Right renal pelvis (tissue), 4 donors: ENCODE results near the gene SLC12A8. TPM values are rescaled to one million over a fixed set of nuclear protein-coding genes. Genes with fewer than 3 reads are reported as not detected.

Experiments
- DNase-seq, 4 donors: peaks; one replicate each; pipeline ENCODE4 v3.0.0-alpha.2; 2013; ENCODE audit warnings: low read depth in 4 of 4, low spot score in 3 of 4, missing footprints in 1 of 4
- polyA plus RNA-seq, 4 donors: library from polyadenylated mRNA; unstranded; fragments of 120-200 nt; gene quantifications; one replicate each; pipeline ENCODE4 v1.2.1, GENCODE V29; 2013; ENCODE audit not compliant: insufficient read length in 4 of 4

Gene SLC12A8
- polyA plus RNA-seq, 4 donors = 5.6 to 6.9 (median 6.1) TPM

- no peak for DNase-seq
These were observed 51.8 kb downstream of the SLC12A8 start for GRCh38 chr3:125160606-125161371.

- no peak for DNase-seq
These were observed 55.4 kb downstream of the SLC12A8 start for GRCh38 chr3:125157183-125157582.

DNA sequence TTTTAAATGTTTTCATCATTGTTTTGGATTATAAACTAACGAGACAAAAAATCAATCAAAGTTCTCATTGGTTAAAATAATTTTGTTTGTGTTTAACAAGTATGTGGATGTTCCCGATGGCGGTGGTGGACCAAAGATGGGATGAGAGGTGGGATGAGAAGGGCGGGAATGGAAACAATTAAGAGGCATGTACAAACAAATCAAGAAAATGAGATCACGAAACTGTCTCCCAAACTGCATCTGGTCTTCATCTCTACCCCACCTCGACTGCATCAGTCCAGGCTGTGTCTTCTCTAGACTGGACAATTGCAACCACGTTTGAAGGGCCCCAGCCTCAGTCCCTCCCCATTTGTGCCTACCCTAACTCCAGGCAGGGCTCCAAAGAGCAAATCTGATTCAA lies 56.1 kb downstream of the SLC12A8 start:
- no peak for DNase-seq

GRCh38 chr3:125154800-125155269 lies 57.7 kb downstream of the SLC12A8 start:
- DNase-seq = no peak

DNA sequence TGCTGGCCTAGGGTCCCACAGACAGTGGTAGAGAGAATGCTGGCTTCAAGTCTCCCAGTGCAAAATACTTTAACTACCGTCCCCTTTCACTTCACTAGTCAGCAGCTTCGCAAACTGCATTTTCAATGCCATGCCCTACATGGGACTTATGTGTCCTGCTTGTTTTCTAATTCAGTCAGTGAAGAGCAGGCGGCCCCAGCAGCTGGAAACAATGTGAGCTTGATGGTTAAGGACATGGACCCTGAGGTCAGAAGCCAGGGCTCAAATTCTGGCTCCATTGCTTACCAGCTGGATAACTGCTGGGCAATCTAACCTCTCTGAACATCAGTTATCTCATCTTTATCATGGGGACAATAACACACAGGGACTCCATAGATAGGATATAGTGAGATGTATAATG lies 58.4 kb downstream of the SLC12A8 start:
- DNase-seq = no peak

- no peak for DNase-seq
These were observed 59.6 kb downstream of the SLC12A8 start for GRCh38 chr3:125152951-125153350.

- DNase-seq = no peak
These were observed 60.6 kb downstream of the SLC12A8 start for GRCh38 chr3:125151916-125152315.

- DNase-seq = no peak
These were observed 61.1 kb downstream of the SLC12A8 start for GRCh38 chr3:125151442-125151817.

DNA sequence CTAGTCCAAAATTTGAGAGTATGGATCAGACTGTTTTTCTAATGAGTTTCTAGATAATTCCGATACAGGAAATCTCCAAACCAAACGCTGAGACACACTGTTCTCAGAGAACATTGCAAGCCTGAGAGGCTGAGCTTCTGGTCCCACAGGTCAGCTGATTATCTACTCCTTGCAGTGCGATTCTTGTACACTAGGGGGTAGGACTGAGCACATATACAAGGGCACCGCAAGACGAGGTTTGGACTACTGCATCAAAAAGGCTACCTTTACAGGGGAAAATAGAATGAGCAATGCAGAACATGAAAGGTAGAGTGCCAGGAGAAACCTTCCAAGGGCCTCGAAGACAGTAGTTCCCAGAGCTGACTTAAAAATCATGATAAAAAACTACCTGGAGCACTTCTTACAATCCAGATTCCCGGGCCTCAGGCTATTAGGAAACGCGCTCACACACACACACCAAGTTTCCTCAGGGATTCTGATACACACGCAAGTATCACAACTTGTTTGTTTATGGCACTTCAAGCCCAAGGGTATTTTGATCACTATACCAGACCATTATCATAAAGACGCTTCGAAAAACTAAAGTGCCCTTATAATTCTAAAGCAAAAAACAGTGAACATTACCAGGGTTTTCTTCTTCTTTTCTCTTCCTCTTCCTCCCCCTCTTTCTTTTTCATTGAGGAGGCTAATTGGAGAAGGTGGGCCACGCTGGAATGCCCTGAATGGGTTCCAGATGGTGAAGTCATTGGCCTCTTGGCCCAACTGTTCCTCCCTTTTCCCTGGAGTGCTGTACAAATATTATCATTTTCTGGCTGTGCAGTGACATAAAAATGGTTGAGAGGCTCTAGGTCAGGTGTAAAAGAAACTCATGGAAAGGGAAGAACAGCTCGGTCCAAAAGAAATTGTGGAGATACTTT lies 61.8 kb downstream of the SLC12A8 start:
- no peak for DNase-seq

GRCh38 chr3:125149462-125149861 lies 63.1 kb downstream of the SLC12A8 start:
- no peak for DNase-seq

GRCh38 chr3:125148836-125149235 lies 63.7 kb downstream of the SLC12A8 start:
- DNase-seq = no peak

GRCh38 chr3:125148016-125148812 lies 64.3 kb downstream of the SLC12A8 start:
- no peak for DNase-seq

DNA sequence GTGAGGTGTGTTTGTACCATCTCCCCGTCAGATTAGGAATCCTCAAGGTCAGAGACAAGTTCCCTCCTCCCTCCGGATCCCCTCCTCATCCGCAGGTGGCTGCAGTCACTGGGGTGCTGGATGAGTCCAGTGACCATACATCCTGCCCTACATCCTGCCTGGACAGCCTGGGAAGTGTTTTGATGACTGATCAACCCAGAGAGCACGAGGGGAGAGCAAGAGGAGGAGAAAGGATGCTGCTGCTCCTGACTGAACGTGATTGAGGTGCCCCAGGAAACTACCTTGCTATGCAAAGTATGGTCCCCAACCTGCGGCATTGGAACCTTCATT lies 65.1 kb downstream of the SLC12A8 start:
- no peak for DNase-seq

GRCh38 chr3:125146626-125147490 lies 65.7 kb downstream of the SLC12A8 start:
- DNase-seq = no peak

DNA sequence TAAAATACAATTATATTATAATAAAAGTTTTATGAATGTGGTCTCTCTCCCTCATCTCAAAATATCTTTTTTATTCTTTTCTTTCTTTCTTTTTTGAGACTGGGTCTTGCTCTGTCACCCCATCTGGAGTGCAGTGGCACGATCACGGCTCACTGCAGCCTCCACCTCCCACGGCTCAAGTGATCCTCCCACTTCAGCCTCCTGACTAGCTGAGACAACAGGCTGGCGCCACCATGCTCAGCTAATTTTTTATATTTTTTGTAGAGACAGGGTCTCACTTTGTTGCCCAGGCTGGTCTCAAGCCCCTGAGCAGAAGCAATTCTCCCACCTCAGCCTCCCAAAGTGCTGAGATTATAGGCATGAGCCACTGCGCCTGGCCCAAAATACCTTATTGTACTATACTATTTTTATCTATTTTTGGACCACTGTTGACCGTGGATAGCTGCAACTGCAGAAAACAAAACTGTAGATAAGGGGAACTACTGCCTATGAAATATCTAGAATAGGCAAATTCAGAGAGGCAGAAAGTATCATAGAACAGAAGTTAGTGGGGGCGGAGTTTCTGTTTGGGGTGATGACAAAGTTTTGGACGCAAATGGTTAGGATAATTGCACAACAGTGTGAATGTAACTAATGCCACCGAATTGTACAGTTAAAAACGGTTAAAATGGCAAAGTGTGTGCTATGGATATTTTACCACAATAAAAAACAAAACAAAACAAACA lies 66.6 kb downstream of the SLC12A8 start:
- no peak for DNase-seq

GRCh38 chr3:125144653-125145314 lies 67.8 kb downstream of the SLC12A8 start:
- no peak for DNase-seq

DNA sequence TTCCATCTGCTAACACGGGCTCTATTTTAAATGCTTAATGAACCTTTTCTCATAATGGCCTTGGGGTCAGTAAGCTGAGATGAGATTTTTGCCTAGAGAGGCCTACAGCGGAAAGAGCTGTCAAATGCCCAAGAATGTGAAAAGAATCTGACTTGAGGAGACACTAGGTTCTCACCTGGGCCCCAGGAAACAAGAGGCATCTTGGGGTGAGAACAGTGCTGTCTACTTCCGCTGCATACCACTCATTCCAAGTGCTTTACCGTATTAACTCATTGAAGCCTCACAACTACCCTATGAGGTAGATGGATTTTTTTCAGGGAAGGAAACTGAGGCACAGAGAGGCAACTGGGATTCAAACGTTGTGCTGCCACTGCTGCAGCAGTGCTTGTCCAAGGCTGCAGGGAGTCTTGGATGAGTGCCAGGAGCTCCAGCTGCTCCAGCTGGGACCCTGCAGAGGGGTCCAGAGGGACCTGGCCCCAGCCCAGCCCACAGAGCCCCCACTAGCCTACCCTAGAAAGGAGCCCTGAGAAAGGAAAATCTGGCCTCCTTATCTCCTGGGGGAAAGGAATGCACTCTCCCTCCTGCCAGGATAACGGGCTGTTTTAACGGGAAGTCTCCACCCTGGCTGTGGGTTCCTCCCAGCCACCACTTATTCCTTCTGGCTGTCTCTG lies 68.4 kb downstream of the SLC12A8 start:
- DNase-seq = no peak

DNA sequence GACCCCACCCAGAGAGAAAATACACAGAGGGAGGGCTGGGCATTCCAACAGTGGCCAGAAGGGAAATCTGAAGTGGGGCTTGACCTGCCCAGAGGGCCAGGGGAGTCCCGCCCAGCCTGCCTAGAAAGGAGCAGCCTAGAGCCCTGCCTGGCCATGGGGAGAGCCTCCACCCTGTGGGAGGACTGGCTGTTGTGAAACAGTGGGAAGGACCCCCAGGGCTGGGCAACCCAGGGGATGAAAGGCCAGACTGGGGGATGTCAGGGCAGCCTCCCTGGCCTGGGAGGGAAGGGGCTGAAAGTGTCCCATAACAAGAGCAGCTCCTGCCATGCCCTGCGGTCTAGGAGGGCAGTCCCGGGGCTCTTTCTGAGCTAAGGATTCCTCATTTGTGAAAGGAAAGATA lies 69.0 kb downstream of the SLC12A8 start:
- no peak for DNase-seq
